Loucy (cell line): ENCODE measurements around the gene MAVS.

ENCODE experiments used
- CTCF ChIP-seq: fragments of 200-600 bp; sonication (generic); conservative IDR thresholded peaks from 2 replicates; pipeline ENCODE4 v1.5.1; 2014; ENCODE audit warnings: mild to moderate bottlenecking, antibody characterized with exemption, low read length
- EZH2phosphoT487 ChIP-seq: fragments of 200-600 bp; IDR thresholded peaks from 2 replicates; pipeline ENCODE4 v1.6.1; 2018; ENCODE audit warnings: antibody characterized with exemption, mild to moderate bottlenecking, moderate library complexity, borderline replicate concordance

- TF ChIP-seq CTCF (peak; percentile 87), EZH2phosphoT487 (no peak)
These were observed 26.4 kb upstream of the MAVS start, which contains the start of gene AP5S1 for GRCh38 chr20:3820048-3820900.
